HS-27A (cell line): ENCODE results near the gene HECW1.
"Not testable (repeated sequence)": the region's sequence is repeated elsewhere in the genome, so short reads cannot be mapped to it uniquely, and the experiment has no call there.

ENCODE experiments used
- DNase-seq: peaks from one replicate; pipeline ENCODE4 v3.0.0-alpha.2; 2012; ENCODE audit warnings: low read depth, missing footprints

HECW1 gene

DNA sequence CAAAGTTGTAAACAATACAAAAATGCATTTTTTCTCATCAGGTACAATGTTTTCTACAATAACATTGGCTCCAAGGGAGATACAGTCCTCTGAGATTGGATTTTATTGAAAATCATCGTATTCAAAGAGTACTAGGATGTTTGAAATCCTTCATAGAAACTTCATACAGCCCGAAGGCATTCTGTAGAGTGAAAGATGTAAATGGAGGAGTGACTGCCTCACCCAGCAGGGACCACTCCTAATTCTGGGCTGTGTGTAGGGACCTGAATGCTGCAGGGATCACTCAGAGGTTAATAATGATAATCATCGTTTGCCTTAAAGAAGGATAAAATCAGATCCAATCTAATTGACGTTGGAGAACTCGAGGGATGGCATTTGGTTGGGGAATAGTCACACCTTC lies 198.6 kb downstream of the HECW1 start:
- DNase-seq, result no peak

GRCh38 chr7:43311694-43312093 lies 199.2 kb downstream of the HECW1 start:
- no peak for DNase-seq

DNA sequence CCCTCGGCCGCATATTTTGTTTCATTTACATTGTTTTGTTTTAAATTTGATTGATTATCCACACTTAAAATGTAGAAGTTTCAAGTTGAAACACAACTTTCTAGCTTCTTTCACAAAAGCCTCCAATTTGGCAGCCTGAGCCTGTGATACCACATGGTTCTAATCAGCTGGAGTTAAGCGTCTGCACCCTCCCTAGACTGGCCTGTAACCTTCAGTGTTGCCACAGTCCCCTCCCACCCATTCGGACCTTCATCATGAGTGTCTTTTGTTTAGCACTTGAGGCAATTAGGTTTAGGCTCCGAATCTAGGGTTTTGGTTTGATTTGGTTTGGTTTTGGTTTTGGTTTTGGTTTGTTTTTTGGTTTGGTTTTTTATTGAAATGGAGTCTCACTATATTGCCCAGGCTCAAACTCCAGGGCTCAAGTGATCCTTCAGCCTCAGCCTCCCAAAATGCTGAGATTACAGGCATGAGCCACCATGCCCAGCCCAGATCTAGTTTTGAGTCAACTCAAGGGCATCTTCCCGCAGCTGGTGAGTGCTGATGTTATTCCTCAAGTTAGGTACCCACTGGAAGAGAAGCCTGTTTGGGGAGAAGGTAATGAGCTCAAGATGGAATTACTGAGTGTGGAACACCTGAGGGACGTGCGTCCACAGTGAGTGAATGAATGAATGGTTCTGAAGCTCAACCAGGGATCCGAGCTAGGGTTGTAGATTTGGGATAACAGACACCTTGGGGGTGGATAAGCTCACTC lies 201.4 kb downstream of the HECW1 start:
- DNase-seq, result no peak

DNA sequence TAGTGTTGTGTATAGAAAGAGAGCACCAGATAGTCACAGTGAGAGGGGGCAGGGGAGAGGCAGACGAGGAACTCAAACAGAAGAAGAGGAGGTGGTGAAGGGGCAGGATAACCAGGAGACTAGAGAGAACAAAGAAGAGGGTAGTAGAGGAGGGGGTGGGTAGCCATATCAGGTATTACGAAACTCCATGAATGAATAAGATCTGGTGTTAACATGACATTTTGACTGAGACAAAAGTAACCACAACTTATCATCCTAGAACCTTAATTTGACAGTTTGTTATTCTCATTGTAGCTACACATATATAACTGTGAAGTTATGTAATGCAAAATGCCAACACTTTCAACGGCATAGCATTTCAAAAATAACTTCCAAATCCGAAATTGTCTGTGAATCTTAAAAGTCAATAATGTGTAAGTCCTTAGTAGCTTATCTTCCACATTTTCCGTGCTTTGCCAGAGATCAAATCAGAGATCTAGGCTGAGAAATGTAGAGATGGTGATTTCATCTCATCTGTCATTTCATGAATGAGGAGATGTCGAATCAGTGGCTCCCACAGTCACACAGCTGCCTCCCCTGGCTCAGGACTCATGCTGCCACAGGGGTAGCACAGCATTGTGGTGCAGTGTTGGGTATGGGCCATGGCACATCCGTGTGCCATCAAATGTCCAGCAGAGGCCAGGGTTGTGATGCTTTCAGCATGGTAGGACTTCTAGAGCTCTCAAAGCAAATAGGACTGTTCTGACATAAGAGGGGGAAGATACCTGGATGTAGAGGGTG lies 202.1 kb downstream of the HECW1 start:
- no peak for DNase-seq

GRCh38 chr7:43317075-43317474 lies 204.6 kb downstream of the HECW1 start:
- no peak for DNase-seq

GRCh38 chr7:43318188-43318770 lies 205.8 kb downstream of the HECW1 start:
- no peak for DNase-seq

DNA sequence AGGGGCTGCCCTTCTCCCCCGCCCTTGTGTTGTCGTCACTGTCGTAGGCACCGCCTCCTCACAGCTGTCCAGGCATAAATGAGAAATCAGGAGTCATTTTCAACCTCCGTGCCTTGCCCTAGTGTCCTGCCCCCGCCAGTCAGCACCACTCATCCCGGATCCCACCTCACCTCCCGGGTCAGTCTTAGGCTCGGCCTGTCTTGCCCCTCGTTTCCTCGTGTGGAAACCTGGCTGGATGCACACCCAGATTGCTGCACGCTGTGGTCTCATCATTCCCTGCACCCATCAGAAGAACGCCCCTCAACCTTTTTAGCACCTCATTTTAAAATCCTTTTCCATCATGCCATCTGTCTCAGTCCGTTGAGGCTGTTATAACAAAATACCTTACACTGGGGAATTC lies 213.1 kb downstream of the HECW1 start:
- DNase-seq, result no peak

DNA sequence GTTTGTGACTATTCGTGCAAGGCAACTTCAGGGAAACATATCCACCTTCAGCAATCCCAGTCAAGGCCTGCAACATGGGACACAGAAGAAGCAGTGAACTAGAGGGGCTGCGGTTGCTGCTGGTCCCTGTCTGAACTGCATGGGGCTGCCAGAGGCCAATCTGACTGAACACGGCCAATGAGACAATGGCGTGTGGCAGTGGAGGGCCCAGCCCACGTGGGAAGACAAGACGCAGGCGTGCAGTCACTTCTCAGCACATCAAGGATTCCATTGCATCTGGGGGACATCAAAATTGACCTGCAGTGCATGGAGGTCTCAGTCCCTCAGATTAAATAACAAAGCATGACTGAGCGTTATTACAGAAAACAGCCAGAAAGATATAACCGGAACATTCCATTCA lies 215.9 kb downstream of the HECW1 start:
- DNase-seq, result no peak

GRCh38 chr7:43328785-43329380 lies 216.4 kb downstream of the HECW1 start:
- DNase-seq, result no peak

- DNase-seq, result no peak
Measured at GRCh38 chr7:43332193-43332796, 219.8 kb downstream of the HECW1 start.

- no peak for DNase-seq
Measured at GRCh38 chr7:43337191-43337590, 224.7 kb downstream of the HECW1 start.

GRCh38 chr7:43337811-43338210 lies 225.4 kb downstream of the HECW1 start:
- DNase-seq, result no peak

DNA sequence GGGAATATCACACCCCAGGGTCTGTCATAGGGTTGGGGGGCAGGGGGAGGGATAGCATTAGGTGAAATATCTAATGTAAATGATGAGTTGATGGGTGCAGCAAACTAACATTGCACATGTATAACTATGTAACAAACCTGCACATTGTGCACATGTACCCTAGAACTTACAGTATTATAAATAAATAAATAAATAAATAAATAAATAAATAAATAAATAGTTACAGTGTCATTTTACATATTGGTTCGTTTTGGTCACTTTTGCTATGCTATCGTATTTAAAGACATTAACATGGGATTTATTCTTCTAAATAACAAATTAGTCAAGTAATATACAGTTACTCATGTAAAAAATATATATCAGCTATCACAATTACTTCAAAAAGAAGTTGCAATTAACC lies 228.7 kb downstream of the HECW1 start:
- no peak for DNase-seq

DNA sequence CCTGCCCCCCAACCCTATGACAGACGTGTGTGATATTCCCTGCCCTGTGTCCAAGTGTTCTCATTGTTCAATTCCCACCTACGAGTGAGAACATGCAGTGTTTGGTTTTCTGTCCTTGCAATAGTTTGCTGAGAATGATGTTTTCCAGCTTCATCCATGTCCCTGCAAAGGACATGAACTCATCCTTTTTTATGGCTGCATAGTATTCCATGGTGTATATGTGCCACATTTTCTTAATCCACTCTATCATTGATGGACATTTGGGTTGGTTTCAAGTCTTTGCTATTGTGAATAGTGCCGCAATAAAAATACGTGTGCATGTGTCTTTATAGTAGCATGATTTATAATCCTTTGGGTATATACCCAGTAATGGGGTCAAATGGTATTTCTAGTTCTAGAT lies 231.0 kb downstream of the HECW1 start:
- not testable (repeated sequence) for DNase-seq

- DNase-seq, result not testable (repeated sequence)
Measured at GRCh38 chr7:43345696-43346095, 233.2 kb downstream of the HECW1 start.

GRCh38 chr7:43351683-43352082 lies 239.2 kb downstream of the HECW1 start:
- no peak for DNase-seq

- no peak for DNase-seq
Measured at GRCh38 chr7:43353902-43354301, 241.5 kb downstream of the HECW1 start.

GRCh38 chr7:43362652-43363034 lies 250.2 kb downstream of the HECW1 start:
- DNase-seq, result no peak

DNA sequence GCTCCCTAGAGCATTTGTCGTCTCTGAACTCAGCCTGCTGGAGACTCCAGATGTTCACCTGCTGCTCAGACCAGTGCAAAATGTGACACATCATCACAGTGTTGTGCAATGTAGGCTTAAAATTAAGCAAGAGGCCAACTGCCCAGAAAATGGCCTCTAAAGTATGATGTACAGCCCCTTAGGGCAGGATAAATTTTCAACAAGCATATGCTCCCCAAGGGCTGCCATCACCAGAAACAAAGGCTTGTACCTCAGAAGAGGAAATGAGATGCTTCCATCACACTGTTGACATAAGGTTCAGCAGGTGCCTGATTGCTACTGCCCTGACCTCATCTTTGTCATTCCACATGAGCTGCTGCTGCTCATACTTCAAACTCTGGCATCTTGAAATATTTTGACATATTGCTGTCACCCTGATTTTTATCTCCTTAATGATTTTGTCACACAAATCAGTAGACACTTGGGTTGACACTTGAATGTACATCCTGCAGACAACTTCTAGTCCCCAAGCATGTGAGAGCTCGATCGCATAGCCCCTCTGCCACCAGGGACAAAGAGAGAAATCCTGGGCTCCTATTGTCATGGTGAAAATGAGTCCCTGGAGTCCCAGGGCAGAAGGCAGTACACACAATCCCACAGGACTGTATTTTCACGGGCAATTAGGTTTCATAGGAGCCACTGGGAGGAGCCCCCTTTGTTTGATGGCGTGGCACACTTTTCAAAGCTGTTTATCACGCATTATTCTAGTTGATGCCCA lies 250.8 kb downstream of the HECW1 start:
- no peak for DNase-seq

DNA sequence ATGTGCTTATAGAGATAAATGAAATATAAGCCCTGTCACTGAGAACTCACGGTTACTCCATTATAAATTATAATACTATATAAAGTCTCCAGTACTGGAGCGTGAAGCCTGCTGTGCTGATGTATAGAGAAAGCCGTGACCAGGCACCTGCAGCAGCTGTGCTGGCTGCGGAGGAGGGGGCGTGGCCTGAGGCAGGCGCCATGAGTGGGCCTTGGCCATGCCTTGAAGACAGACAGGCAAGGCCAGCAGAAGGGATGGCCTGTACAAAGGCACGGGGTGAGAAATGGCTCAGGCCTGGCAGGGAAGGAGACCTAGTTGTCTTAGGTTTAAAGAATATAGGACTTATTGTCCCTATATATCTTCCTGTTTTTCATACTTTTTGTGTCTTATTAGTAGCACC lies 251.9 kb downstream of the HECW1 start:
- DNase-seq, result no peak

GRCh38 chr7:43372676-43373355 lies 260.4 kb downstream of the HECW1 start:
- no peak for DNase-seq
